NB4 (cell line): Measurements from ENCODE around the gene LCNL1.

Experiments used
- CTCF ChIP-seq: IDR thresholded peaks from one replicate; pipeline ENCODE4 v1.5.1; 2012; ENCODE audit warnings: low read depth, low read length
- MAX ChIP-seq: IDR thresholded peaks from 2 replicates; pipeline ENCODE4 v1.6.1; 2011; ENCODE audit warnings: low read depth, low read length
- MYC ChIP-seq: IDR thresholded peaks from 2 replicates; pipeline ENCODE4 v1.6.1; 2011; ENCODE audit warnings: low read depth, low read length
- POLR2A ChIP-seq: IDR thresholded peaks from 2 replicates; pipeline ENCODE4 v1.6.1; 2011; ENCODE audit warnings: mild to moderate bottlenecking; ENCODE audit not compliant: insufficient read length; ENCODE audit errors: extremely low read depth

GRCh38 chr9:136962163-136962562 is 20.6 kb upstream of the LCNL1 start:
- TF ChIP-seq CTCF (no peak), POLR2A (no peak), MAX (no peak), MYC (no peak)
